Inferior parietal cortex (tissue), 1 donor: Measurements from ENCODE around the gene ADAMTS2.
"Not testable (repeated sequence)": the region's sequence is repeated elsewhere in the genome, so short reads cannot be mapped to it uniquely, and the experiment has no call there.

Experiments used
- DNase-seq: peaks from one replicate; pipeline ENCODE4 v3.0.0-alpha.2; 2016; ENCODE audit errors: extremely low spot score

ADAMTS2 gene

DNA sequence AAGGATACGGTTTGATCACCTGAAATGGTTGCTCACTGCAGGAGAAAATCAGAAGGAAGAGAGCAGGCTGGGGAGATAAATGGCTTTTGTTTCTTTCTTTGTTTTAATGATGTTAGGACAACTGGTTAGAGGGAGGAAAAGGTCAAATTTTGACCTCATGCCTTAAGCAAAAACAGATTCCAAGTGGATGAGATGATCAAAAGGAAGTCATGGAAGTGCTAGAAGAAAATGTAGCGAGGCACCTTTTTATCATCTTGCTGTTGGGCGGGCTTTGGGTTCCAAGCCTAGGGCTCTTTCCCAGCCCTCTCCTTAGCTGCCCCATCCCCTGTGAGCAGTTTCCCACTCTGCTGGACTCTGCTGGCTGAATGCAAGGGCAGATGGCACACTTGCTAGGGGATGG lies 127.9 kb downstream of the ADAMTS2 start:
- no peak for DNase-seq

DNA sequence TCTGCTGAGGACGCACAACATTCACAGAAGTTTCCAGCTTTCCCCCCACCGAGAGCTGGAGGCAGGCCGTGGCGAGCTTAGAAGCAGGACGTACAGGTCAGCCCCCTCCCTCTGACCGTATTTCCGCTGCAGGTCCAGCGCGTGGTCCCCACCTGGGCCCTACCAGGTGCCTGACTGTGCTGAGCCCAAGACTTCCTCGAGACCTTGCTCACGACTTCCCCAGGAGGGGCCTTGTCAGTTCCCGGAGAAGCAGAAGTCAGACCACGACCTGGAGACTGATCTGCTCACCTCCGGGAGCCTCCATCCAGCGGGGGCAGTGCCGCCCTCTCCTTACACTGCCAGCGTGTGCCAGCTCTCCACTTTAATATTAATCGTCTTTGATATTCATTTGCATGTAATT lies 128.9 kb downstream of the ADAMTS2 start:
- not testable (repeated sequence) for DNase-seq

DNA sequence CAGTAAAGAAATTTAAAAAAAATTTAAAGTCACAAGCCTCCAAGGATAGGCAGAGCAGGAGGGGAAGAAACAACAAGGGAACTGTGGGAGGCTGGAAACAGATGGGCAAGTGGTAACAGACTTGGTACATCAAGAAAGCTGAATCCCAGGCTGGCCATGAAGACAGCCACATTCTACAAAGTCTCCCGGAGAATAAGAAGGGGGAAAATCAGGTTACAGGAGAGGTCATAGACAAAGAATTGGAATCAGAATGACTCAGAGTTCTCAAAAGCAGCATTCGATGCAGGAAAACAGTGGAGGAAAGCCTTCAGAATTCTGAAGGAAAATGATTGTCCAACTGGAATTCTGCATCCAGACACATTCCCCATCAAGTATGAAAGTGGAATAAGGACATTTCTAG lies 129.7 kb downstream of the ADAMTS2 start:
- no peak for DNase-seq

DNA sequence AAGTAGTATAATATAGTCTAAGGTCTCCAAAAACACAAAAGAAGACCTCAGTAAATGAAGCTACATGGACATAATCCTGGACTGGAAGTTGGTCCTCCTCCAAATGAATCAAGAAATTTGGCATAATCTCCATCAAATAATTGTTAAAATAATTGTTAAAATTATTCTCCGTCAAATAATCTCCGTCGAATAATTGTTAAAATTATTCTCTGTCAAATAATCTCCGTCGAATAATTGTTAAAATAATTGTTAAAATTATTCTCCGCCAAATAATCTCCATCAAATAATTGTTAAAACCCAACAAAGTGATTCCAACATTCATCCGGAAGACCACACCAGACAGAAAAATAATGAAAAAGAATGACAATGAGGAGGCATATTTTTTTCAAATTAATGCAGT lies 130.6 kb downstream of the ADAMTS2 start:
- no peak for DNase-seq

DNA sequence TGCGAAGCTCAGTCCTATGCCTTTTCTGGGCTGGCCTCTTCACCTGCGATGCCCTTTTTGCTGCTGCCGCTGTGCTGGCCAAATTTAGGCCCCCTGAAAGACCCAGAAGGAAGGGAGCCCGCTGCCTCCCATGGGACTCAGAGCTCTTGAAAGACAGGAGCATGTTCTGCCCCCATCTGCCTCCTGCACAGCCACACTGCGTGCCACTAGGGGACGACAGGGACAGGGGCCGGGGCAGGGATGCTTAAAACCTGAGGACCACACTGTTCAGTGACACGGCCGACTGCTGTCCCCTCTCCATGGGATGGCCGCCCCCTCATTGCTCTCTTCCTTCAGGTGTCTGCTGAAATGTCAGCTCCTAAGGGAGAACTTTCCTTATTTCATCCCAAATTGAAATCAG lies 132.4 kb downstream of the ADAMTS2 start:
- no peak for DNase-seq

DNA sequence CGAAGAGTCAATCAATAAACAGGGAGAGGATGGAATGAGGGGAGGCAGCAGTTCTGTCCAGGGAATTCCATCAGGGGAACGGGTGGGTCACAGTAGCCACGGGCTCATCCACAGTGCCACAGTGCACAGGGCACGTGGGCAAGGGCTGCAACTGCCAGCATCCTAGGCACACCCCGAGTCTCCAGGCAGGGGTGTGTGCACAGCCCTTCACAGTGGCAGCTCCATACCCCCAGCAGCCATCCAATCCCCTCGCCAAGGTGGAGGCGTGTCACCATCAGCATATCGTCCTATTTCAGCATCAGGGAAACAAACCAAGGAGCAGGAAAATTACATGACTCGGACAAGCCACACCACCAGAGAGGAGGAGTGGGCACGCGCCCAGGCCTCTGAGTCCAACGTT lies 133.6 kb downstream of the ADAMTS2 start:
- no peak for DNase-seq

DNA sequence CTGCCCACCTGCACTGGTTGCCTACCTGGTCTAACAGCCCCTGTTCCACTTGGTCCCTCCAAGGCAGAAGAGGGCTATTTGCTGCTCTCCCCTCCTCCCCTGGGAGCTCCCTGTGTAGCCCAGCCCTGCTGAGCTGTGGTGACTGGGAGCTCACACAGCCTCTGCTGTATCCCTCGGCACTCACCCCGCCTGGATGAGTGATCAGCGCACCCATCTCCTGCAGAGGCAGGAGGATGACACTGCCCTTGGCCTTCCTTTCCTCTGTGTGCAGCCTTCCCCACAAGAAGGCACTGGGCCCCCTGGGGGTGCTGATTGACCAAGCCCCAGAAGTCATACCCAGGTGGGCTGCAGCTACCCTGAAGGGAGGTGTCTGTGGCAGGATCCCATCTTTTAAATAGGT lies 134.2 kb downstream of the ADAMTS2 start:
- no peak for DNase-seq

DNA sequence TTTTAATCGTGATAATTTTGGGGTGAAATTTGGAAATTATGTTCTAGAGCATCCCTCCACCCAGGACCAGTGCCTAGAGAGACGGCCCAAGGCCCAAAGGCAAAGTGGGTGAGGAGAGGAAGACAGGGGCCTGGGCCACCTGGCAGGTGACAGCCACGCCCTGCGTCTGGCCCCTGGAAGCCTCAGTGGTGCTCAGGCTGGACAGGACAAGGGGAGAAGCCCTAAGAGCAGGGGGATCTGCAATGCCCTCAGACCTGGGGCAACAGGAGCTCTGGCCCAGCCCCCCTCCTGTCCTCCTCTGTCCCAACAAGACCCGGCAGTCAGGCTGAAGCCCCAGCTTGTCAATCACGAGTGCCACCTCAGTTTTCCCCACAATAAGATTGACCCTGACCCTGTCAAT lies 134.8 kb downstream of the ADAMTS2 start:
- no peak for DNase-seq

DNA sequence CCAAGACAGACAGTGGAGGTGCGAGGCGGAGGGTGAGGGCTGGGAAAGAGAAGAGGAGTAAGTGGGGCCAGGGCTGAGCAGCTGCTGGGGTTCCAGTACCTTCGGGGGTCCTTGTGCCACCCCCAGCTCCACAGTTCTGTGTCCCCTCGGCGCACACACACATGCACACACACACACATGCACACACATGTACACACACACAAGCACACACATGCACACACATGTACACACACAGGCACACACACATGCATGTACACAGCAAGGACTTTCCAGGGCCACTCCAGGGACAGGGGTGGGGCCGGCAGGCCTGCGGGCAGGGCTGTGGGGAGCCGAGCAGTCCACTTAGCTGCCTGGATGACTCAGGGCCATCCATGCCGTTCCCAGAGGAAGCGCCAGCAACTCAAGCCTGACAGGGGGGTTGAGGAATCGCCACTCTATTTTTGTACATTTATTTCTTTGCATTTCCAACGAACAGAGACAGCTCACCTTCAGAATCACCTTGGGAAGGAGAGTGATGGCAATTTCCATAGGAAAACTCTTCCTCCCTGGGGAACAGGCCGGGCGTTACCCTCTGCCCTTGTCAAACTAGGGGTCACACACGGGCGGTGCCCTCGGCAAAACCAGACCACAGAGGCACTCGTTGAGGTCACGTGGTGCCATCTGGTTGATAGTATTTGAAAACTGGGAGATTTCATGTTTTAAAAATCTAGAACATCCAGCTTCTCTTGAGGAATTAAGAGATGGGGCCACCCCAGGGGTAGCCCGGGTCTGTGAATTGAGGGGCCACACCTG lies 135.7 kb downstream of the ADAMTS2 start:
- DNase-seq: no peak

DNA sequence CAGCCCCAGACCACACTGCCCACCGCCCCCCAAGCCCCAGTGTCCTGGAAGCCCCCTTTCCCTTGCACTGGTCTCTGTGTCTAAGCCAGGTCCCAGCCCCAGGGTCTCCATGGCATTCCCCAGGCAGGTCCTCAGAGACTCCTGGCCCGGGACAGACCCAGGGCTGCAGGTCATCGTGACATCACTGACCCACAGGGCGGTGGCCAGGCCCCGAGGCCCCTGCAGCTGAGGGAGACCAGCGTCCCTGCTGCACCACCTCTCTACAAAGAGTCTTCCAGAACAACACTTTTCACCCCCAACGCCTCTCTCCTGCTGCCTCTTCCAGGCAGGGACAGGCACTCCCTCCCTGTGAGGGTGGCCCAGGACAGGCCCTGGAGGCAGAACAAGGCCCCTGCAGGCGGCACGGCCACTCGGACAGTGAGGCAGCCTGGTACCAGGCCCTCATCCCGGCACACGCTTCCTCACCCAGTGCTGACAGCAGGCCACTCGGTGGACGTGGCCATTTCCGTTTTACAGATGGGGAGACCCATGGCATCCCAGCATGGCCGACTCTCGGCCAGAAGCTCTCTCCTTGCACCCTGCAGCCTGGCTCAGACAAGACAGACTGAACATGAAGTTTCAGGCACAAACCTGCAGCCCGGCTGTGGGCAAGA lies 136.4 kb downstream of the ADAMTS2 start:
- DNase-seq: no peak

DNA sequence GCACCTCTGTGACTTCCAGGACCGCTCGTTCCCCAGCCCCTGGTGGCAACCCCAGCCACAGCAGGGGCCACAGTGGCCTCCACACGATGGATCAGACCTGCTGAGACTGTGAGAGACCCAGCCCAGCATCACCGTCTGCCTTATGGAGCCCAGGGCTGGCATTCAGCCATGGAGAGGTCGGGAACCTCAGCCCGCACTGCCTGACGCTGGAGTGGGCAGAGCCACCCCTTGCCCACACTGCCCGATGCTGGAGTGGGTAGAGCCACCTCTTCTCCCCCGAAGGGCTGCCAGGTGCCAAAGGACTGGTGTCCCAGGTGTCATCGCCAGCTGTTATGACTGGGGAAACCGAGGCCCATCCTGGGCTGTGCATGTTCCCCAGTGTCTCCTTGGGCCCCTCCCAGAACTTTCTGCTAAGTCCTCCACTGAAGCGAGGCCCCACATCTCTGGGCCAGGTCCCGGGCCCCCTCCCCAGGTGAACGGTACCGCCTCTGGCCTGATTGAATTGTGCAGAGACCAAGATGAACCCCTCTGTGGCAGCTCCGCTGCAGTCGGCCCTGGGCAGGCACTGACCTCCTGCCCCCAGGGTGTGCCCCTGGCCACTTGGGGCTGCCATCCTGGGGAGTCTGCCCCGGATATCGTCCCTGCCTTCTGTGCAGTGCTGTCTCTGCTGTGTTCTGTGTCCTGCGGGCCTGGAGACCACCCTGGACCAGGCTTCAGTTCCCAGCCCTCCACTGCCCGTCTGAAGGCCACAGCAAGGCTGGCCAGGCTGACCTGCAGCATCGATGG lies 137.1 kb downstream of the ADAMTS2 start:
- no peak for DNase-seq

DNA sequence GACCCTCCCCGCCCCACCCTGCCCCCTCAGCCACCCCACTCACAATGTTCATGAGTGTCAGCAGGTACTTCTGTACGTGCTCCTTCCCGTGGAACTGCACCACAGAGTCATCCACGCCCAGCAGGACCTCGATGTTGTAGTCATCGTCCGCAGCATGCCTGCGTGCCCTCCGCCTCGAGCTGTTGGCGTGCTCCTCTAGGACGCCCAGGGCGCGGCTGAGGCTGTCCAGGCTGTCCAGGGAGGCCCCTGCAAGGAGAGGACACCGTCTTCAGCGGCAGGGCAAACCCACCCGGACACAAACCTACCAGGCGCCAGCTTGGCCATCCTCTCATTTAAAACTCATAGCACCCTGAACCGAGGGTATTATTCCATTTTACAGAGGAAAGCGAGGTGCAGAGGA lies 137.8 kb downstream of the ADAMTS2 start:
- DNase-seq: no peak

DNA sequence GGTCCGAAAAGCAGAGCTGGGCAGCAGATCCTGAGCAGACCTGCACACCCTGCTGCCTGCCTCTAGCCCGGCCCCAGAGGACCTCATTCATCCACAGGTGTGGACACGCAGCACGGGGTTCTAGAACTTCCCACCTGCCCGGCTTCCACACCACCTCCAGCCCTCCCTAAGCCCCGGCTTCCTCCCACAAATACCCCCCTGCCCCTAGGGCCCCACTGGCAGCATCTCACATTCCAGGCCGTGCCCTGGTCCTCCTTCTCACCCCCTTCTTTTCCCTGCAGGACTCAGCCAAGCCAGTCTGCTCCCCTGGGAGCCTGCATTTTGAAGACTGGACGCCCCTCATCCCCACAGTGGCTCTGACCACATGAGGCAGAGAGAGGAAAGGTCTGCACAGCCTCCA lies 138.9 kb downstream of the ADAMTS2 start:
- DNase-seq: no peak

DNA sequence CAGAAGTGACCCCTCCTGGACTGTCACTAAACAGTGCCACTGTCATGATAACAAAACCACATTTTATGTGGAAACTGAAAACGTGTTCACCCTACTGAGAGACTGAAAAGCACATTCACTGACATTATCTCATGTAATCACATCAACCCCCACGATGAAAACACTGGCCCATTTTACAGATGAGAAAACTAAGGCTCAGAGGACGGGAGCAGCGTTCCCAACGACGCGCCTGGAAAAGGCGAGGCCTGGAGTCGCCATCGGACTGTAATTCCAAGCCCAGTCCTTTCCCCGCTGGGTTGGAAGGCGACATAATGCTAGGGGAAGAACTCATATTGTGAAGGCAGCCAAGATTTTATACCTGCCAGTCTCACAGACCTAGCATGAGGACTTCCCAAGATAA lies 140.0 kb downstream of the ADAMTS2 start:
- DNase-seq: no peak

DNA sequence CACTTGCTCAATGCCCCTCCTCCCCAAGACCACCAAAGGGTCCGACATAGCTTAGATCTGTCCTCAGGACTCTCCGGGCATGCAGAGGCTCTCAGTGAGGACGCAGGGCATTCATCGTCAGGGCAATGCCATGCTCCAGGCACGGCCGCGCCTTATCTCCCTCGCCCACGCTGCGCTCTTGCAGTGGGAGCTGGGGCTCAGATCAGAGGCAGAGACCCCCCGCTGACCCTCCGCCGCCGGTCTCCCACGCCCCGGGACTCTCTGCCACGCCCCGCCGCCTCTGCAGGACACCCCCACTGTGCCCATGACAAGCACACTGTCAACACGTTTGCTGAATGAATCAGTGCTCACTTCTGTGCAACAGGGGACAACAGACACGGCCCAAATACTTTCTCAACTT lies 140.7 kb downstream of the ADAMTS2 start:
- DNase-seq: no peak

DNA sequence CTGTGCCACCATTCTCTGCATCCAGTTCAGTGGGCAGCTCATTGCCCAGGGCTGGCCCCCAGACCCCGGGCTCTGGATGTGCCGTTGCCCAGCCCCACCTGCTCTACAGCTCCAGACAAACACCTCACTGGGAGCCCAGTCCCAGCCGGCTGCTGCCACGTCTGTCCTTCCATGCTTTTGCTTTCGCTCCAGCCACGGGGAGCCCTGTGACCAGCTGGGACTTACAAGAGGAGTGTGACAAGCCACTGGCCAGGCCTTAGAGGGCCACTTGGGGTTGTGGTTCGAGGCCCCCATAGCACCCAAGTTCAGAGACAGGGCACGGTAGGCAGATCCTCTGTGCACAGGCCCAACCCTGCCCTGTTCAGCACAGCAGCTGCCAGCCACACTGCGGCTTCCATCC lies 142.0 kb downstream of the ADAMTS2 start:
- no peak for DNase-seq

DNA sequence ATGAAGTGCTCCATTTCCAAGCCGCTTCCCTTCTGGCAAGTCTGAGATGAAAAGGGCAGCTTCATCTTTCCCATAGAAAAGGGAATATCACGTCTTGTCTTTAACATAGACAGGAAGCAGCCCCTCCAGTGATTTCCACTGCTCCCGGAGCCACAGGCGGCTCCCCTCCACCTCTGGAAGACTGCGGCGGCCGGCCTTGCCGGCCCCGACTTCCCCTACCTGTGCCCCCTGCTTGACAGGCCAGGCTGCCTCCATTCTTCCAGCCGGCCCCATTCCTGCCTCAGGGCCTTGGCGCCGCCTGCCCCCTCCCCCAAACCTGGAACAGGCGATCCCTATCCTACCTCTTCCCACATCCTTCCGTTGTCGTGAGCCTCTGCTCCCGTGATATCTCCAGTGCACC lies 143.3 kb downstream of the ADAMTS2 start:
- no peak for DNase-seq

DNA sequence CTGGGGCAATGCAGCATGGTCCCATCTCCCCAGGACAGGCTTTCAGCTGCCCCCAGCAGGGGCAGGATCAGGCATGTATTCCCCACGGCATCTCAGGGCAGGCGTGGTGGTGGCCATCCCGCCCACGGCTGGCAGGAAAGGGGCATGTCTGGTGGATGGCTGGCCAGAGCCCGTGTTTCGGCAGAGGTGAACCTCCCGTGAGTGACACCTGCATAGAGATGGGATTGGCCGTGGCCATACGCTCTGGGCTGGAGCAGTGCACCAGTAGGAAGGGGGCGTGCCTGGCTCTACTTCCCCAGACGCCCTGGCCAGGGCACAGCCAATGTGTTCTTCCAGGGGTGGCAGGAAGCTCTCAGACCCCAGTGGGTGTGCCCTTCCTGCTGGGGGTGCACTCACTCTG lies 146.0 kb downstream of the ADAMTS2 start:
- no peak for DNase-seq

DNA sequence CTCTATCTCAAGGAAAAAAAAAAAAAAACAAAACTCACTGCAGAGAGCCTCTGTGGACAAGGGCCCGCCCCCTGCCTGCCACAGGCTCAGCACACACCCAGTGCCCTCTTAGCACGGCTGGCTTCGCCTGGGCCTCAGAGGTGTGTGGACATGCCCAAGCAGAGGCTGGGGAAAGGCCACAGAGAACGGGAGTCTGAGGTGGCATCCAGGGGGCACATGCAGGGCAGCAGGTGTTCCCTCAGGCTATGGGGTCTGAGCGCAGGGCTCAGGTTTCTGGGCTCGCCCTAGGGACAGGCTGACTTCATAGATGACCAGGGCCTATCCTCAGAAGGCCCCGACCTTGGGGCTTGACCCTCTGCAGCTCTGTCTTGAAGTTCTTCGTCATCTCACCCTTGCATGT lies 146.4 kb downstream of the ADAMTS2 start:
- no peak for DNase-seq

DNA sequence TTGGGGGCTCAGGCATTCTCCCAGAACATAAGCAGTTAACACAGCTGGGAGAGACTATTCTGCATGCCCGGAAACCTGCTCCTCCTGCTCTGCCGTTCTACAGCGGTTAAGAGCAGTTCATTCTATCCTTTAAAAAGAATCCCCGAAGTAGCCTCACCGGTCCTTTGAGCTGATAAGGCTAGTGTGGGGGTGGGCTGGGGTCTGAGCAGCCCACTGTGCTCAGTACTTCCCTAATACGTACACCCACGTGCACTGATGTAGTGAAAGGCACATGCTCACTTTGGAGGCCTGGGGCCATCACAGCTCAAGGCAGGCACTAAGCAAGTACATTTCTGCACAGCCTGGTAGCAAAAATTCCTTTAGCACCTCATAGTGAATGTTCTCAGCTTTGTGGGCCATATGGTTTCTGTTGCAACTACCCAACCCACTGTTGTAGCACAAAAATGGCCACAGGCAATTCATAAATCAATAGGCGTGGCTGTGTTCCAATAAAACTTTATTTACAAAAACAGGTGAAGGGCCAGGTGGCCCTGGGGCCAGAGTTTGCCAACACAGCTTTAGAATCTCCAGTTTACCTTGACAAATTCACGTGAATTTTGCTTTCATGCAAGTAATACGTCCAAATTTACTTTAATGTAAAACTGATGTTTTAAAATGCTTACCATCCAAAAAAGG lies 148.7 kb downstream of the ADAMTS2 start:
- DNase-seq: no peak

DNA sequence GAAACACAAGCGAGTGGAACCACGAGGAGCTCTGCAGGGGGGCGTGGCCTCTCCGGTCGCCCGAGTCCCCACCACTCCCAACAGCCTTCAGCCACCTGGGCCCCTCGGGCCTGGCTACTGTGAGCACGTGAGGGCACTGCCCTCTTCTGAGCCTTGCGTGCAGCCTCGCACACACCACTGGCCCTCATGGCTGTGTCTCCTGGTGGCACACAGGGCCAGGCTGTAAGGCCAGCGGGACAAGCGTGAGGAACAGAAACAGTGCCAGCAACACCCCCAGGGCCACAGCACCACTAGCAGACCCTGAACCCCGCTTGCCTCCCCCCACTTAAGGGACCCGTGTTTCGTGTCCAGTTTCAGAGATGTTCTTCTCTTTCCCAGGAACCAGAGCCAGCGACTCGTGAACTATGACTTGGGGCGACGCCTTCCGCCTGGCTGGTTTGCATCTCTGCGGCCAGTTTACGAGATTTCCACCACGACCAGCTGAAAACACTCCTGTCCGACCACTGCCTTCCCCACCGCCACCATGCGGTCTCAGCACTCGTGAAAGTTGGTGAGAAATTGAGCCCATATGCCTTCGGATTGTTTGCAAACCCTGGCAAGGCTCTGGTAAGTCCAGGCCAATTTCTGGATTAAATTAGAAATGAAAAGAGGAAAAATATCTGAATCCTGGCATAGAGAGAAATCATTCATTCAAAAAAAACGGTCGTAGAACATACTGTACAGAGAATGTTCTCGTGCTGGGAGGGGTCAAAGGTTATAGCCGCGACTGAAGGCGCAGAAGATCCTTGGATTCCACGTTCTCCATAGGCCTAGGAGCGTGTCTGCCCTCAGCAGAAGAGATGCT lies 149.5 kb downstream of the ADAMTS2 start:
- DNase-seq: no peak
